Right ventricle myocardium superior (tissue), 1 donor: ENCODE results near the gene ZCCHC18. TPM values are rescaled to one million over a fixed set of nuclear protein-coding genes. Genes with fewer than 3 reads are reported as not detected.
"Not testable (repeated sequence)": the region's sequence is repeated elsewhere in the genome, so short reads cannot be mapped to it uniquely, and the experiment has no call there.

Source experiments
- ATAC-seq: fragments of 200-7000 bp; cut with Tn5 transposase; one replicate; pipeline ENCODE4 v1.9.1; 2020; ENCODE audit warnings: mild to moderate bottlenecking; ENCODE audit not compliant: poor library complexity
- DNase-seq: peaks from one replicate; pipeline ENCODE4 v3.0.0-alpha.2; 2020
- intact Hi-C: fragments of 100-400 bp; cut with DNase I; formaldehyde crosslinking; loops from one replicate; pipeline ENCODE4 v1.11.2; 2022
- long read RNA-seq: library from polyadenylated mRNA; unstranded; transcript quantifications from one replicate; pipeline ENCODE4 v2.0.0, GENCODE V29; 2021
- total RNA-seq: library from RNA; stranded (reverse); fragmentation: NEBNext Ultra II Directional; extraction: Animal tissue kit (Norgen Biotek cat#: 25700); gene quantifications from one replicate; pipeline ENCODE4 v1.2.1, GENCODE V29; 2021
- donor health status: DM: no; HTN: yes; CAD: no; lungs with severe emphysema.

Gene ZCCHC18
- total RNA-seq: 0.65 TPM
- long read RNA-seq, partial matches to known transcripts: 0 of 1 reads
- long read RNA-seq, other reads (novel, unspliced or antisense): 1 of 1 reads

- intact Hi-C loops: no loop called here
- peak; percentile 89 for ATAC-seq
- DNase-seq: peak; percentile 67
These were observed at the start of gene ZCCHC18 for GRCh38 chrX:104112326-104112951. TSS of gene ZCCHC18 (plus strand) at chrX:104112523. CDS start at chrX:104114112, 1,589 bp downstream.

DNA sequence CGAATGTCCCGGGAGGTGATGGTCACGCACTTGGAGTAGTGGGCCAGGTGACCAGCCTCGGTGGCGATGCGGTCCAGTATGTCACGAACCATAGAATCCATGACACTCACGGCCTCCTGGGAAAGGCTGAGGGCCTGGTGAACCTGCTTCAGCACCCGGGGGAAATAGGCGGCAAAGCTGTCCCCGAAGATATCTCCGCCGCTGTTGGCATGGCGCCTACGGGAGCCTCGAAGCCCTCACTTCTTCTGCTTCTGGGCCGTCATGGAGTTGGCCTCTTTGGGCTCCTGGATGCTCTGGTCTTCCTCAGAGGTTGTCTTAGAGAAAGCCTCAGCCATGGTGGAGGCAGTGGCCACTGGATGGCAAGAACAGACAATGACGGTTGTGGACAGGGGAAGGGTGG, 49.7 kb upstream of the ZCCHC18 start:
- ATAC-seq, intact Hi-C loops, DNase-seq: not testable (repeated sequence)

DNA sequence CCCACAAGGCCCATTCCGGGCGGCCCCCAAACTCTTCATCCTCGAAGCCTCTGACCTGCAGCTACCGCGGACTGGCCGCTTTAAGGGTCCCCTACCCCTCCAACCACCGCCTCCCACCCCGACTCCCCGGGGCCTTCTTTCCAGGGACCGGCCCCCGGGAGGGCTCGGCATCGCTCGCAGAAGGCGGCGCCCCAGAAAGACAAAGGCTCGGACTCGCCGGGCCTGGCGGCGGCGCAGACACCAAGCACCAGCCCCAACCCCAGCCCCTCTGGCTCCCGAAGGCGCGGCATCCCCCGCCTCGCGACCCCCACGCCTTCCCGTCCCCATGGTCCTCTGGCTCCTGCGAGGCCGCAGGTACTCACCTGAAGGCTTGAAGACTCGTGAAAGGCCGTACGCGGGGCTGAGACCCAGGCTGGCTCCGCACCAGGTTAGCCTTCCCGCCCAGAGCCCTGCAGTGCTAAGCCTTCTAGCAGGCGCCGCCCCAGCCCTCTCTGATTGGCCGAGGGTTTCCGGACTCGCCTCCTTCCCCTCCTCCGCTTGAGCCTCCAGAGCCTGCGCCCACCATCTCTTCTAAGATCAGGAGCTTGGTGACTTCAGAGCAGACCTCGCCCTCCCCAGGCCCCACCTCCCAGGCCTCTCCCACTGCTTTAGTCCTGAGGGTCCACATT, 36.4 kb upstream of the ZCCHC18 start, which contains the start of gene TMSB15C:
TSS of gene TMSB15C (minus strand) at position 459 of the 668 bp plus-strand sequence.
- intact Hi-C loops, DNase-seq: not testable (repeated sequence)
- peak; percentile 87 for ATAC-seq

DNA sequence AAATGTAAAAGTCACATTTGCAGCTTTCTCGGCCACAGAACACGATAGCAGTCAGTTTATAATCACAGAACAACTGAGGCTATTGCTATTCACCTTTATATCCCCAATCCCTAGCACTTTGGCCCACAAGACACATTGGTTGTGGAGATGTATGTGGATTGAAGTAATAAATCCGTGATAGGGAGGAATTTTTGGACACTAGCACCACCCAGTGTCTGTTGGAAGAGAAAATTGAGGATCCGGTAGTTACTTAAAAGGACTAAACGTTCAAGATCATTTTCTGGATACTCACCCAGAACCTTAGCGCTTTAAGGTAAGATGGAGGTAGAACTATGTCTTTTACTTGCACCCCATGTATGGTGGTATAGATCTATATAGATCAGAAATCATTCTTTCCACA, 34.5 kb upstream of the ZCCHC18 start:
- ATAC-seq, DNase-seq, intact Hi-C loops: not testable (repeated sequence)

DNA sequence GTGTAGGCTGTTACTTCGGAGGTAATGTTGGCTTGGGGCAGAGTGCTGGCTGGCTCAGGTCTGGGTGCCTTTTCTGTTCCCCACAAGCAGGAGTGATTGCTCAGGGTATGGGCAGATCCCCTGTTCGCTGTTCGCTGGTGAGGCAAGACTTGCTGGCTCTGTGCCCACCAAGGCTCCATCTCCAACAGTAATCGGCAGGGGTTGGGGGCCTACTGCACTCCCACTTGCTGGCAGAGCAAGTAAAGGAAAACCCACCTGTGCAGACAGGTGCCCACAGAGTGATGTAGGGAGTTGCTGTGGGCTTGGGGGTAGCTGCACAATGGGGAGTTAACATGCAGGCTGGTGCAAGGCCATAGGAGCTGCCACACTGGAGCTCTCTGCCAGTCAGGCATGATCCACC, 28.3 kb upstream of the ZCCHC18 start:
- no peak for ATAC-seq
- intact Hi-C loops: no loop called here

GRCh38 chrX:104084534-104085277, 27.6 kb upstream of the ZCCHC18 start:
- ATAC-seq: no peak
- DNase-seq: no peak
- intact Hi-C loops: no loop called here

More for the DNA sequence above, 28.3 kb upstream of the ZCCHC18 start:
- no peak for DNase-seq

- intact Hi-C loops: no loop called here
- DNase-seq: no peak
- no peak for ATAC-seq
These were observed 26.8 kb upstream of the ZCCHC18 start for GRCh38 chrX:104085477-104085876.

- DNase-seq (no peak), ATAC-seq (no peak)
- intact Hi-C loops: no loop called here
These were observed 26.4 kb upstream of the ZCCHC18 start for GRCh38 chrX:104085919-104086318.

DNA sequence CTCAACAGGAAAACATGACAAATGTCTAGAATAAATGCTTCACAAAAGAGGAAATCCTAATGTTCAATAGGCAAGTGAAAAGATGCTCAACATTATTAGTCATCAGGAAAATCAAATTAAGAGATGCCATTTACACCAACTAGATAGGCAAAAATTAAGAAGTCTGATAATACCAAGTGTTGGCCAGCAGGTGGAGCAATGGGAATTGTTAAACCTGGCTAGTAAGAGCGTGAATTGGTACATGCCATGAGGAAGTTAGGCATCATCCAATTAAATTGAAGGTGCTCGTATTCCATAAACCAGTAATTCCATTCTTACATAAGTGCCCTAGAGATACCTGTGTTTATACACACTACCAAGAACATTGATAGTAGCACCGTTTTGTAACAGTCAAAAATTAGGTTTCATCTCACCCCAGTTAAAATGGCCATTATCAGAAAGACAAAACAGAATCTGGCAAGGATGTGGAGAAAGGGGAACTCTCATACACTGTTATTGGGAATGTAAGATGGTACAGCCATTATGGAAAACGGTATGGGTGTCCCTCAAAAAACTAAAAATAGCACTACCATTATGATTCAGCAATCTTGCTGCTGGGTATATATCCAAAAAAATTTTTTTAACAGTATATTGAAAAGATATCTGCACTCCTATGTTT, 14.0 kb upstream of the ZCCHC18 start:
- ATAC-seq: peak; percentile 67
- intact Hi-C loops: no loop called here
- no peak for DNase-seq

DNA sequence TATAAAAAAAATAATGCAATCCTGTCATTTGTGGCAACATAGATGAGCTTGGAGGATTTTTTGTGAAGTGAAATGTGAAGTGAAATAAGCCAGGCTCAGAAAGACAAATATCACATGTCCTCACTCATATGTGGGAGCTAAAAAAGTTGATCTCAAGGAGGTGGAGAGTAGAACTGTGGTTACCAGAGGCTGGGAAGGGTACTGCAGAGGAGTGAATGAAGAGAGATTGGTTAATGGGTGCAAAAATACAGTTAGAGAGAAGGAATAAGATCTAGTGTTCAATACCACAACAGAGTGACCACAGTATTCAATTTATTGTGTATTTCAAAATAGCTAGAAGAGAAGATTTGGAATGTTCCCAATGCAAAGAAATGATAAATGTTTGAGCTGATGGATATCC, 13.4 kb upstream of the ZCCHC18 start:
- ATAC-seq (no peak), DNase-seq (no peak)
- intact Hi-C loops: no loop called here

DNA sequence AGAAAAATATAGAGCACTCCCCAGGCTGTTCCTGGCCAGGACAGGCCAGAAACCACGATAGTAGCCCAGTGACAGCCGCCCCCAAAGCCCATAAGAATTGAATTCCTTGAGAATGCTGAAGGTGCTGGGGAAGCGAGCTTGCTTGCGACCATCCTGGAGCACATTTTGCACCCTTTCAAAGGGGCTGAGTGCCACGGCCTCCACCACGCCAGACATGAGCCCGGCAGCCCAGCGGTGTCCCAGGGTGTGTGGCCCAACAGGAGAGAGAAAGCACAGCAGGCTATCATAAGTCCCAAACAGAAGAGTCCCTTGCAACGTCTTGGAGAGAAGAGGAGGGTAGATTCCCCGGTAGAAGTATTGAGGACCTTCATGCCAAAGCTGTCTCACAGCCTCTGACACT, 7.6 kb upstream of the ZCCHC18 start:
- ATAC-seq (no peak), DNase-seq (no peak)
- intact Hi-C loops: no loop called here

DNA sequence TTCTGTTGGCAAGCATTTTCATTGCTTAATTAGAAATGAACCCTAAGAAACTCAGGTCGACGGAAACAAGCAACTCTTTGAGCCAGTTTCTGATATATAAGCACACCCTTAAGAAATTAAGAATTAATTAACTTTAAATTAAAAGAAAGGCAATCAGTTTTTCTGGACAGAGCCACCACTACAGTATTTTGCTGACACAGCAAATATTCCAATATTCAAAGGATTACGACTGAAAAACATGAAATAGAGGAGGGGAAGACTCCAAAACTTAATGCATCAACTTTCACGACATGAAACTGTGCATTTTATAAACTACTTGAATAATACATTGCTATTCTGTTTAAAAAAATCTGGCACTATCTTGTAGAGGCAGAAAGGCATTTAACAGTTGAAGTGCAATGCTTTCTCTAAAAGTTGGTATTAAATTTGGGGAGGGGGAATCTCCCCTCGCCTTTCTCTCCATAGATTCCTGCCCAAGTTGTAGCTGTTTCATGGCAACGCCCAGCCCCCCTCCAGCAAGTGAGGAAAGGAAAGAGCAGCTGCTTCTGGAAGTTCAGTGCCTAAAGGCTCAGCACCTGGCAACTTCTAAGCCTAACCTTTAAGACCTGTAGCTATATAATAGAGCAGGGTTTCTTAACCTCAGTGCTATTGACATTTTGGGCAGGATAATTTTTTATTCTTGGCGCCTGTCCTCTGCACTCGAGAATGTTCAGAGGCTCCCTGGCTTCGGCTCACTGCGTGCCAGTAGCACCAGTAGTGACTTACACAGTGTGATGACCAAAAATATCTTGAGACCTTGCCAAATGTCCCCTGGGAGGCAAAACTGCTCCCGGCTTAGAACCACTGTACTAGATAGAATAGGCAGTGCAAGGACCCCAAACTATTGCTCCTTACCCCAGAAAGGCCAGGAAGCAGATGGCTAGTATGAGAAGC, 6.7 kb upstream of the ZCCHC18 start:
- no peak for DNase-seq
- intact Hi-C loops: no loop called here
- peak; percentile 83 for ATAC-seq

- intact Hi-C loops: no loop called here
- DNase-seq (no peak), ATAC-seq (no peak)
These were observed 3.4 kb upstream of the ZCCHC18 start for GRCh38 chrX:104108955-104109354.

GRCh38 chrX:104110491-104111240, 1.7 kb upstream of the ZCCHC18 start:
- ATAC-seq, intact Hi-C loops, DNase-seq: not testable (repeated sequence)

DNA sequence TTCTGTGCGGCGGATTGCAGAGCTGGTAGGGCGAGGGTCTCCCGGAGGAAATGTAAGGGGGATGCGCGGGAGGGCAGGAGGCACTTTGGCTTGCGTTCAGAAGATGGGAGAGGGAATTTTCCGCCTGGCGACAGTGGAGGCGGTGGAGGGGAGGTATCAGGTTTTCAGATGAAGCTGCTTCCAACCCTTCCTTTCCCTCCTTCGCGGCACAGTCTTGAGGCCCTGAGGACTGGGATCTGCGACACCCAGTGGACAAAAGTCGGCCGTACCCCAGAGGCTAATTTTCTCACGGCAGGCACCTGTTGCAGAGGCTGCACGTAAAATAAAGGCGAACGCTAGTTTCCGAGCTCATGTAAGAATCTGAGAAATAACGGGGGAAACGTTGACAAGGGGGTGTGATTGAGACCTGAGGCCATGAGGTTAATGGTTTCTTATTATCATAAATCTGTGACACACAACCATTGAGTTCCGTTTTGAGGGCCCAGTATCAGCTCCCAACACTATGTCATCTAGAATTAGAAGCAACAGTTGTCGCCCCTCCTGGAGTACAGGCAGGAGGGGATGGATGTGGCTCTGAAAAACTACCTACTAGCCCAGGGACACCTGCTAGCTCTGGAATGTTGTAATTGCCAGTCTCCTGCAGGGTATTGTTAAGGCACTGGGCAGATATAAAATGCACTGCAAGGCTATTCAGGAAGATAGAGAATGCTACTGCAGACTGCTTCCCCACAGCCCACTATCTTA, 1.1 kb downstream of the ZCCHC18 start:
- intact Hi-C loops: no loop called here
- DNase-seq (peak; percentile 38), ATAC-seq (peak; percentile 81)

GRCh38 chrX:104117759-104118158, 5.4 kb downstream of the ZCCHC18 start:
- no peak for ATAC-seq
- DNase-seq: no peak
- intact Hi-C loops: no loop called here

GRCh38 chrX:104118765-104119164, 6.4 kb downstream of the ZCCHC18 start:
- ATAC-seq (no peak), DNase-seq (no peak)
- intact Hi-C loops: no loop called here
